AG08395 (cell line): ENCODE measurements around the gene FYB1.

ENCODE experiments used
- DNase-seq: peaks from one replicate; pipeline ENCODE4 v3.0.0; 2012; ENCODE audit warnings: mixed read lengths, low spot score

Gene FYB1

GRCh38 chr5:39160576-39161213, 58.7 kb downstream of the FYB1 start:
- no peak for DNase-seq

- no peak for DNase-seq
Observed at GRCh38 chr5:39159811-39160490, 59.4 kb downstream of the FYB1 start.

- DNase-seq = no peak
Observed at GRCh38 chr5:39158786-39159185, 60.6 kb downstream of the FYB1 start.

- DNase-seq = peak; percentile 17
Observed at GRCh38 chr5:39158127-39158593, 61.2 kb downstream of the FYB1 start.

- DNase-seq = no peak
Observed at GRCh38 chr5:39157701-39158100, 61.7 kb downstream of the FYB1 start.

- no peak for DNase-seq
Observed at GRCh38 chr5:39156082-39156481, 63.3 kb downstream of the FYB1 start.

- DNase-seq = no peak
Observed at GRCh38 chr5:39151745-39152144, 67.6 kb downstream of the FYB1 start.

GRCh38 chr5:39149966-39150365, 69.4 kb downstream of the FYB1 start:
- no peak for DNase-seq

GRCh38 chr5:39148983-39149534, 70.3 kb downstream of the FYB1 start:
- DNase-seq = peak; percentile 16

- DNase-seq = no peak
Observed at GRCh38 chr5:39146831-39147540, 72.4 kb downstream of the FYB1 start.

GRCh38 chr5:39143151-39143860, 76.1 kb downstream of the FYB1 start:
- DNase-seq = no peak

GRCh38 chr5:39140558-39141168, 78.7 kb downstream of the FYB1 start:
- no peak for DNase-seq

- peak; percentile 48 for DNase-seq
Observed at GRCh38 chr5:39138892-39139291, 80.5 kb downstream of the FYB1 start.

- DNase-seq = no peak
Observed at GRCh38 chr5:39137819-39138451, 81.4 kb downstream of the FYB1 start.

- no peak for DNase-seq
Observed at GRCh38 chr5:39137391-39137790, 82.0 kb downstream of the FYB1 start.

- no peak for DNase-seq
Observed at GRCh38 chr5:39132792-39133191, 86.6 kb downstream of the FYB1 start.

- DNase-seq = no peak
Observed at GRCh38 chr5:39132128-39132447, 87.3 kb downstream of the FYB1 start.

- DNase-seq = no peak
Observed at GRCh38 chr5:39131210-39132127, 87.9 kb downstream of the FYB1 start.

- no peak for DNase-seq
Observed at GRCh38 chr5:39130716-39131115, 88.6 kb downstream of the FYB1 start.

- no peak for DNase-seq
Observed at GRCh38 chr5:39121922-39122321, 97.4 kb downstream of the FYB1 start.
